GM19452 (cell line): Measurements from ENCODE around the gene ELAVL2.

Experiments used
- ATAC-seq: cut with Tn5 transposase; IDR thresholded peaks from one replicate; pipeline ENCODE4 v1.9.1; 2021; ENCODE audit not compliant: unreplicated experiment

The ELAVL2 gene

GRCh38 chr9:23771746-23772384 lies 54.2 kb downstream of the ELAVL2 start:
- no peak for ATAC-seq

DNA sequence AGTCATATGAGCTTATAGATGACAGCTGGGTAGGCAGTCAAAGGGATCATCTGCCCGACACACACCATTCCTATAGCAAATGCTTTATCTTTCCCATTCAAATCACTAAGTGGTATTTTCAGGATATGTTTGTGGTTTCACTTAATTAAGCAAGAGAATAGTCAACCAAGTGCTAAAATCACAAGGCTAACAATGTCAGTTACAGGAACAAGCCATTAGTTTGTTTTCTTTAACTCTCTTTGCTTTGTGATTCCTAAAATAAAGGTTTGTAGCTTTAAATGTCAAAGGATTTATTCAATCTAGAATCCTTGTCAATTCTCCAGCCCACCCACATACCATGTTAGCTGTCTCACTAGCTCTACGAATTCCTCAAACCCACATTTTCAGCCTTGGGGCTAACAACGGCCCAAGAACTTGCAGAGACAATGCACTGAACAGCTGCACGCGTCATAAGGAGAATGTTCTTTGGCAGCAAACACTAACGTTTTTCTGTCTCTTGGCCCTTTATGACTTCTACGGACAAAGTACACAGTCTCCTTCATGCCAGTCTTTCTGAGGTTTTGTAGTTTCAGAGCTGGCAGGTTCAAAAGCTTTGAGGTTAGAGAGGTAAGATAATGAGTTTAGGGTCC lies 56.6 kb downstream of the ELAVL2 start:
- ATAC-seq: no peak

- ATAC-seq: no peak
These were observed 57.2 kb downstream of the ELAVL2 start for GRCh38 chr9:23768861-23769260.

GRCh38 chr9:23766613-23767012 lies 59.4 kb downstream of the ELAVL2 start:
- ATAC-seq: no peak

DNA sequence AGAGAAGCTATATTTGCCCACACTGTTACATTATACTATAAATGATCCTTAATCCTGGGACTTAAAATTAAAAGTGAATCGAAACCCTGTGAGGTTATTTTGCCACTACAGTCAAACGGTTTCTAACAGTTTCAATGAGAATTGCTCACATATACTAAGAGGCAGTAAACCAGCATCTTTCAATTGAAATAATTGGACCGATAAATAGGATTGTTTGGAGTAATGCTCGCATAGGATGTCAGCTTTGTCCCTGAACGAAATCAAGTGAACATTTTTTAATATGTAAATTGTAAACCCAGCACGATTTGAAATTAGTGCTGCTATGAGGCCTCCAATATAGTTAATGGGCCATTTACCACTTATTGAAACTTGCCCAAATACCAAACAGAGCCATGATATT lies 60.5 kb downstream of the ELAVL2 start:
- ATAC-seq: no peak

DNA sequence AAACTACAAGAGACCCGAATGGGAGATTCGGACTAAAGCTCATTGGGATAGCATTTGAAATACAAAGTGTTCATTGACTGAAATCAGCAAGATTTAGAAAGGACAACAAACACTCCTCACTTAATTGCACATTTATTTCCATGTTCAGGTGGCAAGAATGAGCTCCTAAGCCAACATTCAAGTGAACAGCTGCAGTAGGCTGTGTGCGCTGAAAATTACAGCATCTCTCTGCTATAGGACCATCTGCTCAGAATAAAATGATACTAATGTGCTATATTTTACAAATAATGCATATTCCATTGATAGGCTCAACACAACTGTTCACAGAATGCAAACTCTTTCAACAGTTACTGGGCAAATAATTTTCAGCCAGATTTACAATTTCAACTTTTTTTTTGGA lies 61.8 kb downstream of the ELAVL2 start:
- no peak for ATAC-seq

GRCh38 chr9:23754551-23754950 lies 71.5 kb downstream of the ELAVL2 start:
- ATAC-seq: no peak

DNA sequence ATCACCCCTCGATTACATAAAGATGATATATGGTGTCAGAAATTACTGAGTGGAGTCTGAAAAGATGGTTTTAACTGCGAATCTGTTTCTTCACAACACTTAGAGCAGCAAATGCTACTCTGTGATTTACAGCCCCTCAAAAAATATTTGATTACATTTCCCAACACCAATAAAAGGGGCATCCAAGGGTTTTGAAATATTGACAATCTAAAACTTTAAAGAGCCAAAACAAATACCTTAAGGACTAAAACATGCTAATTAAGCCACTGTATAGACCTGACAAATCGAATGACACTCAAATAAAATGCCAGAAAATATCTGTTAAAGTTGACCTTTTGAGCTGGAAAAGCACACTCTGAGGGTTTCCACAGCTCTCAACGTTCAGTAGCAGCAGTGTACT lies 73.2 kb downstream of the ELAVL2 start:
- ATAC-seq: no peak

- no peak for ATAC-seq
These were observed 74.4 kb downstream of the ELAVL2 start for GRCh38 chr9:23751633-23752032.

DNA sequence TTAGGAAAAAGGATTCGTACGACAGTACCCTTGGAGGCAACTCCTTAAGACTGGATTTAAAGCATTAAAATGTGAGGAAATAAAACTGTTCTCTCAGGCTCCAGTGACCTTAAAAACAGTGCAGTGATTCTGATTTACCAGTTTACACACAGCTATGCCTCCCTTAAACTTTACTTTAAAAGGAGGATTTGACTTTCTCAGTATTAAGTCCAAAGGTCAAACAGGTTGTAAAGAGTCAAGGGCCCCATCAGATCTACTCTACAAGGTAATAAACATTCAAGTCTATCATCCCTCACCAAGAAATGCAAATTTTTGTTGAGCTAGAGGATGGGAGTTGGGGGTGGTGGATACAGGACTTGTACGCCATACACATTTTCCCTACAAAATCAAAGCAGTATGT lies 75.2 kb downstream of the ELAVL2 start:
- no peak for ATAC-seq

- no peak for ATAC-seq
These were observed 78.7 kb downstream of the ELAVL2 start for GRCh38 chr9:23747088-23748075.

GRCh38 chr9:23746317-23746716 lies 79.7 kb downstream of the ELAVL2 start:
- ATAC-seq: no peak

DNA sequence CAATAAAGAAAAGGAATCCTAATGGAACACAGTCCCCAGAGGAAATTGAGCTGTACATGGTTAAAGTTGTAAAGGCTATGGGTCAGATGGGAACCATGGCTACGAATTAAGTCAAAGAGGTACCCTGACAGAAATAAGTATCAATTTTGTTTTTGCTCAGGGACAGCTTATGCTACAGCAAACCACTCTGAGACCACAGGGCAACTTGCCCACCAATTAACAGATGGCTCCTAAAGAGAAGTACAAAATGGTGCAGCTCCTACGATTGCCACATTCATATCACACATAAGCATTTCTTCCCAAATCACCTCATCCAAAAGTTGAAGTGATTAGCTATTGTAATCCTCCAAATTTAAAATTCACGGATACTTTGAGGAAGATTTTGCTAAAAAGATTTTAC lies 83.0 kb downstream of the ELAVL2 start:
- ATAC-seq: no peak

- ATAC-seq: no peak
These were observed 84.7 kb downstream of the ELAVL2 start for GRCh38 chr9:23741351-23741750.

- ATAC-seq: no peak
These were observed 85.5 kb downstream of the ELAVL2 start for GRCh38 chr9:23740531-23740930.

- ATAC-seq: no peak
These were observed 86.3 kb downstream of the ELAVL2 start for GRCh38 chr9:23739753-23740152.

DNA sequence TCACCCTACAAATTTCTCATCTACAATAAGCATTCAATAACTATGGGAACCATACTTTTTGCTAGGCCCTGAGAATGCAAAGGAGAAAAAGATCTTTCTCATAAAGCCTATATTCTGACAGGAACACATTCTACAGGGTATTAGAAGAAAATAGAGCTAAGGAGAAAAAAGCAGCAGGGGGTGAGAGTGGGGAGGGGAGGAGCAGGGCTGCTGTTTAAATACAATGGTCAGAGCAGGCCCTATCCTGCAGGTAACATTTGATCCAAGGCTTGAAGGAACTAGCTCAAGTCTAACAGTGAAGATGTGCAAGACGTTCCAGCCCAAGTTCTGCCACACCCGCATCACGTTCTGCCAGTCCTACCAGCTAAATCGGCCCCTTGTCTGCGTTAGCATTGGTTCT lies 89.7 kb downstream of the ELAVL2 start:
- ATAC-seq: no peak

GRCh38 chr9:23733495-23734078 lies 92.5 kb downstream of the ELAVL2 start:
- no peak for ATAC-seq

DNA sequence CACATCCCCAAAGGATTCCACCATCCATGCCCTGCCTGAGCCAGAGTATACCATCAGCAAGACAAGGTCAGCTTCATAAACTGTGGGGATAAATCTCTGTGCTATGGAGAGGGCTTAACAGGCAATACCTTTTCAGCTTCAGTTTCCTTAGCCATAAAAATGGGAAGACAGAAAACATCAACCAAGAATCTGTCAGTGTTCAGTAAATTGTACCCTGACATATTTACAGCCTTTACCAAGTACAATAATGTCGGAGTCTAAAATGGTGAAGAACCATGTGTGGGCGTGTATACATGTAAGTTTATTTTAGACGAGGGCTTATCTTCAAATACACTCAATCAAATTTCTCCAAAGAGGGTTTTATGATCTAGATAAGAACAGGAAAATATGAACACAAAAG lies 94.7 kb downstream of the ELAVL2 start:
- no peak for ATAC-seq

DNA sequence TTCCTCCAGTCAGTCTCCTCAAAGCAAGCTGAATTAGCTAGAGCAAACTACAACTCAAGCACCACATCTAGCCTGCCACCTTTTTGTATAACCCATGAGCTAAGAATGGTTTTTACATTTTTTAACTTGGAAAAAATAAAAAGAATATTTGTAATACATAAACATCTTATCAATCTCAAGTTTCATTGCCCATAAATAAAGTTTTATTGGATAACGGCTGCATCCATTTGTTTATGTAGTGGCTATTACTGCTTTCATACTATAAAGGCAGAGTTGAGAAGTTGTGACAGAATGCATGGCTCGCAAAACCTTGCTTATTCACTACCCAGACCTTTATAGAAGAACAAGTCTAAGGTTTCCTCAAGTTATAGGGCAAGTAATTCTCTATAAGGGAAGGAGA lies 95.7 kb downstream of the ELAVL2 start:
- no peak for ATAC-seq

DNA sequence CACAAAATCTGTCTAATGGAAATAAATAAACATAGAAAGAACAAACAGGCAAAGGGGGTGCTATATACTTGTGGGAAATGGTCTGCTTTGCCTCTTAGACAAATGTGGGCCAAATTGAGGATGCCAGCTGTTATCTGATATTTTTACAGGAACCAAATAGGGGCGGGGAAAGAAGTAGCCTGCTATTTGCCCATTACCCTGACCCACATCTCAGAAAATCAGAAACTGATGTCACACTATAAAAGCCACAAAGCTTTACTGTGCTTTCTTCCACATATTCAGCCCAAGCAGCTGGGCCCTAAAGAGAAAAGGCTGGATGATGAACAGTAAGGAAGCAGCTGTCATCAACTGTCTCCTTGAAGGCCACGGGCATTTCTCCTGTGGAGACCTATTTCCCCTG lies 97.3 kb downstream of the ELAVL2 start:
- no peak for ATAC-seq
